22Rv1 (cell line): Measurements from ENCODE around the gene SHC2.

Experiments
- ZFX ChIP-seq: fragments of 450-650 bp; IDR thresholded peaks from 2 replicates; pipeline ENCODE4 v1.6.1; 2017; ENCODE audit warnings: antibody characterized with exemption, borderline replicate concordance
- TF ChIP-seq, protein P1 (sequence below): fragments of 450-650 bp; IDR thresholded peaks from 2 replicates; pipeline ENCODE4 v1.5.1; 2017; ENCODE audit warnings: mild to moderate bottlenecking

DNA sequence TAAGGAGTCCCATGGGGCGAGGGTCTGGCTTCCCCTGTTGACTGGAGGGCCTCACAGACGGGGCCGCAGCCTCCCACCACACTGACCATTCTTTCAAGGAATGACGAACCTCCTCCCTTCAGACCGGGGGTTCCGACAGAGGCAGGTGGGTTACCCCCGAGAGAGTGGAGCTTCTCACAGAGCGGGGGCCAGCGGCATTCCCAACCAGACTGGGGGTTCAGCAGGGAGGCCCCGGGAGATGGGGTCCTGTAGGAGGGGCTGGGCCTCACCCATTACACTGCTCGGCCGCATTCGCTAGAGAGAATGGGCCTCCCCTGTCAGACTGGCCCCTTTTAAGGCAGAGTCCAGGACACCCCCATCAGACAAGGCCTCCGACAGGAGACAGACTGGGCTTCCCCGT is 36.3 kb downstream of the SHC2 start:
- TF ChIP-seq, protein P1, sequence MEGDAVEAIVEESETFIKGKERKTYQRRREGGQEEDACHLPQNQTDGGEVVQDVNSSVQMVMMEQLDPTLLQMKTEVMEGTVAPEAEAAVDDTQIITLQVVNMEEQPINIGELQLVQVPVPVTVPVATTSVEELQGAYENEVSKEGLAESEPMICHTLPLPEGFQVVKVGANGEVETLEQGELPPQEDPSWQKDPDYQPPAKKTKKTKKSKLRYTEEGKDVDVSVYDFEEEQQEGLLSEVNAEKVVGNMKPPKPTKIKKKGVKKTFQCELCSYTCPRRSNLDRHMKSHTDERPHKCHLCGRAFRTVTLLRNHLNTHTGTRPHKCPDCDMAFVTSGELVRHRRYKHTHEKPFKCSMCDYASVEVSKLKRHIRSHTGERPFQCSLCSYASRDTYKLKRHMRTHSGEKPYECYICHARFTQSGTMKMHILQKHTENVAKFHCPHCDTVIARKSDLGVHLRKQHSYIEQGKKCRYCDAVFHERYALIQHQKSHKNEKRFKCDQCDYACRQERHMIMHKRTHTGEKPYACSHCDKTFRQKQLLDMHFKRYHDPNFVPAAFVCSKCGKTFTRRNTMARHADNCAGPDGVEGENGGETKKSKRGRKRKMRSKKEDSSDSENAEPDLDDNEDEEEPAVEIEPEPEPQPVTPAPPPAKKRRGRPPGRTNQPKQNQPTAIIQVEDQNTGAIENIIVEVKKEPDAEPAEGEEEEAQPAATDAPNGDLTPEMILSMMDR = no peak
- no peak for TF ChIP-seq ZFX
